ENCODE measurements around the gene SLC1A2.

DNA sequence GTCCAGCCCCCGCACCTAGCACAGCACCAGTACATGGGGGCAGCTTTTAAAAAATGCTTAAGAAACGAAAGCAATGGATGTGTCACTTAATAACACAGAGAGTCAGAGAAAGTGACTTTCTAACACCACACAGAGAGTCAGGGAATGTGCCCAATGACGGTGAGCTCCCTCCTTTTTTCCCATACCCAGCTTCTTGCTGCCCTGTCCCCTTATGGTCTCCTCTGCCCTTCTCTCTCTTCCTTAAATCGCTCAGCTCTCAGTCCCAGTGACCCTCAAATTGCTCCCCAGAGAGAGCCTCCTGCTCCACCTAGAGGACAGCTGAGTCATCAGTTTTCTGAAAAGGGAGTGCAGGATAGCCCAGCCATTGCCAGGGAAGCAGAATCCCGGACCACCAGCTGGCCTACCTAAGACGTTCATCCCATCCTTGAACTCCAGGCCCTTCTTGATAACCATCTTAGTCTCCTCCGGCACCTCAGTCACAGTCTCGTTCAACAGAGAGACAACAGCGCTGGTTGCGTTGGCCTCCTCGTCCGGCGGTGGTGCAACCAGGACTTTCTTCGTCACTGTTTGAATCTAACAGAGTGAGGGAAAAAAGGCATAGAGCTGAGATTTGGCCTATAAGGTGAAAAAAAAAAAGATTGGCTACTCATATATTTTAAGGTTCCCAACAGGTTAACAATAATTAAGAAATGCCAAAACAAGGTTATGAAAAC lies 113.5 kb downstream of the SLC1A2 start:
- TF ChIP-seq POLR2A (IDR thresholded peaks at IDR 0.05) = no peak
- TF ChIP-seq, protein P1, sequence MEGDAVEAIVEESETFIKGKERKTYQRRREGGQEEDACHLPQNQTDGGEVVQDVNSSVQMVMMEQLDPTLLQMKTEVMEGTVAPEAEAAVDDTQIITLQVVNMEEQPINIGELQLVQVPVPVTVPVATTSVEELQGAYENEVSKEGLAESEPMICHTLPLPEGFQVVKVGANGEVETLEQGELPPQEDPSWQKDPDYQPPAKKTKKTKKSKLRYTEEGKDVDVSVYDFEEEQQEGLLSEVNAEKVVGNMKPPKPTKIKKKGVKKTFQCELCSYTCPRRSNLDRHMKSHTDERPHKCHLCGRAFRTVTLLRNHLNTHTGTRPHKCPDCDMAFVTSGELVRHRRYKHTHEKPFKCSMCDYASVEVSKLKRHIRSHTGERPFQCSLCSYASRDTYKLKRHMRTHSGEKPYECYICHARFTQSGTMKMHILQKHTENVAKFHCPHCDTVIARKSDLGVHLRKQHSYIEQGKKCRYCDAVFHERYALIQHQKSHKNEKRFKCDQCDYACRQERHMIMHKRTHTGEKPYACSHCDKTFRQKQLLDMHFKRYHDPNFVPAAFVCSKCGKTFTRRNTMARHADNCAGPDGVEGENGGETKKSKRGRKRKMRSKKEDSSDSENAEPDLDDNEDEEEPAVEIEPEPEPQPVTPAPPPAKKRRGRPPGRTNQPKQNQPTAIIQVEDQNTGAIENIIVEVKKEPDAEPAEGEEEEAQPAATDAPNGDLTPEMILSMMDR (IDR thresholded peaks at IDR 0.05) = no peak
- no peak for TF ChIP-seq POLR2AphosphoS5 (IDR thresholded peaks at IDR 0.05)
- TF ChIP-seq EP300 (IDR thresholded peaks at IDR 0.05) = no peak
